Right atrium auricular region (tissue), 2 donors: ENCODE measurements around the gene CTSG. TPM values are rescaled to one million over a fixed set of nuclear protein-coding genes. Genes with fewer than 3 reads are reported as not detected.

Experiments used
- DNase-seq: peaks from one replicate; pipeline ENCODE4 v3.0.0-alpha.2; 2019; ENCODE audit warnings: low spot score
- H3K27ac ChIP-seq, 2 donors: fragments of 200-600 bp; sonication (generic); 1 replicate in 1 of 2; 2 replicates in 1 of 2; pipeline ENCODE4 v1.5.1; 2016 to 2019
- H3K27me3 ChIP-seq, 2 donors: fragments of 200-600 bp; sonication (generic); one replicate each; pipeline versions ENCODE4 v1.5.1 to v1.6.0; 2017 to 2019
- H3K36me3 ChIP-seq: fragments of 200-600 bp; sonication (generic); one replicate; pipeline ENCODE4 v1.5.1; 2016
- H3K4me1 ChIP-seq, 2 donors: fragments of 200-600 bp; sonication (generic); one replicate each; pipeline versions ENCODE4 v1.5.1 to v1.6.0; 2017 to 2019
- H3K4me3 ChIP-seq, 2 donors: fragments of 200-600 bp; sonication (generic); 1 replicate in 1 of 2; 2 replicates in 1 of 2; pipeline ENCODE4 v1.5.1; 2017 to 2019; ENCODE audit warnings: mild to moderate bottlenecking in 1 of 2, moderate library complexity in 1 of 2
- H3K9me3 ChIP-seq, 2 donors: fragments of 200-600 bp; sonication (generic); one replicate each; pipeline ENCODE4 v1.5.1; 2019
- total RNA-seq, 2 donors: library from RNA; depleted of rRNA; stranded (reverse); fragments of >200 nt; gene quantifications; one replicate each; pipeline ENCODE4 v1.1.0, GENCODE V29; 2016
- TF ChIP-seq, protein P1 (sequence below), 2 donors: fragments of 200-600 bp; sonication (generic); IDR thresholded peaks; one replicate each; pipeline ENCODE4 v1.5.1; 2019; ENCODE audit warnings: antibody characterized with exemption in 2 of 2

Gene CTSG, protein sequence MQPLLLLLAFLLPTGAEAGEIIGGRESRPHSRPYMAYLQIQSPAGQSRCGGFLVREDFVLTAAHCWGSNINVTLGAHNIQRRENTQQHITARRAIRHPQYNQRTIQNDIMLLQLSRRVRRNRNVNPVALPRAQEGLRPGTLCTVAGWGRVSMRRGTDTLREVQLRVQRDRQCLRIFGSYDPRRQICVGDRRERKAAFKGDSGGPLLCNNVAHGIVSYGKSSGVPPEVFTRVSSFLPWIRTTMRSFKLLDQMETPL
- total RNA-seq = not detected

DNA sequence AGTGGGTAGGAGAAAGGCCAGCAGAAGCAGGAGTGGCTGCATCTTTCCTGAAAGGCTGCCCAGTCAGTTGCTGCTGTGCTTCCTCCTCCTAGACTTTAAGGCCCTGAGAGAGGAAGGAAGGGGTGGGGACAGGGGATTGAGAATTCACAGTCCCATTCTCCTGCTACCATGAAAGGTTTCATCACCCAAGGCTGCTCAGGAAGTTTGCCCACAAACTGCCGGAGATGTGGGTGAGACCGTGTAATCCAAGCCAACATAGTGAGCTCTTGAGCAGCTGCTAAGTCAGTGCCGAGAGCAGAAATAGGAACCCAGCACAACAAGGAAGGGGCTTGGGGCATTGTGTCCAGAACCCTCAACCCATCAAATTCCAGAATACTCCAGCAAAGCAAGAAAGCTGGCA, at the start of gene CTSG:
Gene CTSG, minus strand, starts transcription at position 69 of the 400 bp plus-strand sequence. Its CDS starts 27 bp downstream, at position 42.
- DNase-seq = no peak
- Histone ChIP-seq H3K9me3 (no peaks in the 10 kb centered on the region), H3K4me3 (no peak within 1 kb of the TSS), H3K27me3 (no peaks in the 10 kb centered on the region), H3K4me1 (no peaks in the 10 kb centered on the region), H3K36me3 (no peaks in the 10 kb centered on the region), H3K27ac (no peak within 1 kb of the TSS)
- TF ChIP-seq, protein P1, sequence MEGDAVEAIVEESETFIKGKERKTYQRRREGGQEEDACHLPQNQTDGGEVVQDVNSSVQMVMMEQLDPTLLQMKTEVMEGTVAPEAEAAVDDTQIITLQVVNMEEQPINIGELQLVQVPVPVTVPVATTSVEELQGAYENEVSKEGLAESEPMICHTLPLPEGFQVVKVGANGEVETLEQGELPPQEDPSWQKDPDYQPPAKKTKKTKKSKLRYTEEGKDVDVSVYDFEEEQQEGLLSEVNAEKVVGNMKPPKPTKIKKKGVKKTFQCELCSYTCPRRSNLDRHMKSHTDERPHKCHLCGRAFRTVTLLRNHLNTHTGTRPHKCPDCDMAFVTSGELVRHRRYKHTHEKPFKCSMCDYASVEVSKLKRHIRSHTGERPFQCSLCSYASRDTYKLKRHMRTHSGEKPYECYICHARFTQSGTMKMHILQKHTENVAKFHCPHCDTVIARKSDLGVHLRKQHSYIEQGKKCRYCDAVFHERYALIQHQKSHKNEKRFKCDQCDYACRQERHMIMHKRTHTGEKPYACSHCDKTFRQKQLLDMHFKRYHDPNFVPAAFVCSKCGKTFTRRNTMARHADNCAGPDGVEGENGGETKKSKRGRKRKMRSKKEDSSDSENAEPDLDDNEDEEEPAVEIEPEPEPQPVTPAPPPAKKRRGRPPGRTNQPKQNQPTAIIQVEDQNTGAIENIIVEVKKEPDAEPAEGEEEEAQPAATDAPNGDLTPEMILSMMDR (IDR thresholded peaks at IDR 0.05) = no peak

DNA sequence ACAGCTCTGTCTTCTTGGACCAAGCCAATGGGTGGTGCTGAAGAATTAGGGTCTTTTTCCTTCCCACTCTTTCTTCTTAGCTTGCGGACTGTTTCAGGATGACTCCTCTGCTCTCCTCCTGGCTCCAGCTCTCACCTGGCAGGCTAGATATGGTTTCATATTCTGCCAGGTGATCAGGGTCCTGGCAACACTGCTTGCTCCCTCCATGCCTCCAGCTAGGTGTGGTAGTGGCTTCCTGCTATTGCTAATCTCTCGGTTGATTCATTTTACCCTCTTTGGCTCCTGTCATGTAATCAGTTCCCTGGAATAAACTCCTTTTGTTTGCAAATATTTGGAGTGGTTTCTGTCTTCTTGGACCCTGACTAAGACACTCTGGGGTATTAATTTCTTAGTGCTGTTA, 37.7 kb upstream of the CTSG start:
- no peak for DNase-seq
- Histone ChIP-seq H3K4me1 (no peaks in the 10 kb centered on the region), H3K27ac (no peak overlapping the region), H3K9me3 (no peaks in the 10 kb centered on the region), H3K27me3 (no peaks in the 10 kb centered on the region), H3K36me3 (no peaks in the 10 kb centered on the region), H3K4me3 (no peak overlapping the region)
- TF ChIP-seq, protein P1 (IDR thresholded peaks at IDR 0.05) = no peak

DNA sequence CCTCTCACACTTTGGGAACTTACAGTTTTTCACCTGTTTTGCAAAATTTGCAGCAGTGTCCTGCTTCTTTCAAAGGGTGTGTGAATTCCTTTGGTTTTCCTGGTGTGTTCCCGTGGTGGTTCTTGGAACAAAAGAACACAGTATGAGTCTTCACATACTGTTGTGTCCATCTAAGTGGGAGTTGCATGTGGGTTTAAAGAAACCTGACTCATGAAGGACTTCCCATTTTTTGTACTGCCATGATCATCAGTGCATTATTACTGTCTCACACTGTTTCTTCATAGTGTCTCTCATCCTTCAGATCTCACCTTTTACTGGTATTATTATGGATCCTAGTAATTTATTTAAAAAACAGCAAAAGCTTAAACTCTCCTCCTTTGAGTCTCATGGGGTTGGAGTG, 37.2 kb upstream of the CTSG start:
- no peaks in the 10 kb centered on the region for H3K9me3 ChIP-seq
- no peak overlapping the region for H3K27ac ChIP-seq
- no peaks in the 10 kb centered on the region for H3K4me1 ChIP-seq
- TF ChIP-seq, protein P1 (IDR thresholded peaks at IDR 0.05) = no peak
- no peak overlapping the region for H3K4me3 ChIP-seq
- H3K27me3 ChIP-seq = no peaks in the 10 kb centered on the region
- DNase-seq = no peak
- H3K36me3 ChIP-seq = no peaks in the 10 kb centered on the region

DNA sequence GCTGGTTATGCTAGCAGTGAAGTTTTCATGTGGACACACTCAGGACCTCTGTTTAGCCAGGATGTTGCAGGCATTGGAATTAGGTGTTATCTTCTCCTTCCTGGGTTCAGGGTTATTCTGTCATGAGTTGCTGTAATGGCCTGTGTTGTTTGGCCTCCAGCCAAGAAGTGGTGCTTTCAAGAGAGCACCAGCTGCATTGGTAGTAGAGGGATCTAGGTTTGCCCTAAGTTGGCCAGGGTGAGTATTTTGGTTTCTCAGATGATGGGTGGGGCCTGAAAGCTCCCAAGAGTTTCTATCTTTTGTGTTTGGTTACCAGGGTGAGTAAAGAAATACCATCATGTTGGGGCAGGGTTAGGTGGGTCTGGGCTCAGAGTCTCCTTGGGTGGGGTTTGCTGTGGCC, 36.1 kb upstream of the CTSG start:
- TF ChIP-seq, protein P1 (IDR thresholded peaks at IDR 0.05) = no peak
- no peak for DNase-seq
- Histone ChIP-seq H3K27ac (no peak overlapping the region), H3K4me1 (no peaks in the 10 kb centered on the region), H3K9me3 (no peaks in the 10 kb centered on the region), H3K36me3 (no peaks in the 10 kb centered on the region), H3K4me3 (no peak overlapping the region), H3K27me3 (no peaks in the 10 kb centered on the region)

DNA sequence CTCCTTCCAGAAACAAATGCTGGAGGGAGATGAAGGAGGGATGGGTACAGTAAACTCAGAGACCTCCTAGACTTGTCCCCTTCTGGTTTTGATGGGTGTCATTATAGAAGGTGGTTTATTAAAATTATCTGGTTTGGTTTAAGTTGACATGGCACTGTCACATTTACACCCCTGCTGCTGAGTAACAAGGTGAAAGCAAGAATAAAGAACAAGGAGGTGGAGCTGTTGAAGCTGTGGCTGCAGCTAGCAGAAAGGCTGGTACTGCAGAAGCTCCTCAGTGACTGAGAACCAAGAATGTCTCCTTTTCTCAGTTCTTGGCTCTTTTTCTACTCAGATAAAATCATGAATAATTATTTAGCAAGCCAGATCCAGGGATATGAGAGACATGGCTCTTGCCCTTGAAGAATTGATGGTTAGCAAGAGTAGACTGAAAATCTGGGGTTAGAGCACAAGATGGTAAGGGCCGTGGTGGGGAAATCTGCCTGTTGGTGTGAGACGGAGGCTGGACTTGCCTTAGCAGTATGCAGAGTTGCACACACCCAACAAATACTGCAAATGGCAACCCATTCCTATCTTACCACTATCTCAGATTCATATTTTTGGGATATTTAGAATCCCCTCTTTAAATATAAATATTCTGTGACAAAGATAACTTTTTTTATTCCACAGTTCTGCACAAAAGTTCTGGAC, 33.8 kb upstream of the CTSG start, which contains the start of gene GZMH:
Gene GZMH, minus strand, starts transcription at position 31 of the 690 bp plus-strand sequence. CDS start 72 bp downstream, outside the sequence.
- DNase-seq = no peak
- TF ChIP-seq, protein P1 (IDR thresholded peaks at IDR 0.05) = no peak
- Histone ChIP-seq H3K4me1 (no peaks in the 10 kb centered on the region), H3K27ac (no peak within 1 kb of the TSS), H3K4me3 (no peak within 1 kb of the TSS), H3K27me3 (no peaks in the 10 kb centered on the region), H3K36me3 (no peaks in the 10 kb centered on the region), H3K9me3 (no peaks in the 10 kb centered on the region)
